Hypothalamus (tissue), 51 donors: Measurements from ENCODE around the gene SLC9A3.

Experiments used
- DNase-seq, 51 donors: peaks; one replicate each; lab custom pipeline; 2025; lab: John Stamatoyannopoulos, UW

Gene SLC9A3

GRCh38 chr5:434443-435146 lies 89.7 kb downstream of the SLC9A3 start:
- no peak for DNase-seq

DNA sequence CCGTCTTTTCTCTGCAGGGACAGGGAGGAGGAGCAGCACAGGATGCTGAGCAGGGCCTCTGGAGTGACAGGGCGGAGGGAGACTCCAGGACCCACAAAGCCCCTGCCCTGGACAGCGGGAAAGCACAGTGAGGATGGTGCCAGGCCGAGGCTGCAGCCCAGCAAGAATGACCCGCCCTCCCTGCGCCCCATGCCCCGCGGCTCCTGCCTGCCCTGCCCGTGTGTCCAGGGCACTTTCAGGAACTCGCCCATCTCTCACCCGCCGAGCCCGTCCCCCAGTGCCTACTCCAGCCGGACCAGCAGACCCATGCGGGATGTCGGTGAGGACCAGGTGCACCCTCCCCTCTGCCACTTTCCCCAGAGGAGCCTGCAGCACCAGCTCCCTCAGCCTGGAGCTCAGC lies 90.4 kb downstream of the SLC9A3 start:
- DNase-seq = no peak

- DNase-seq = no peak
These were observed 91.1 kb downstream of the SLC9A3 start for GRCh38 chr5:432928-433791.

- DNase-seq = no peak
These were observed 91.9 kb downstream of the SLC9A3 start for GRCh38 chr5:432201-432927.

GRCh38 chr5:431711-432050 lies 92.6 kb downstream of the SLC9A3 start:
- no peak for DNase-seq

DNA sequence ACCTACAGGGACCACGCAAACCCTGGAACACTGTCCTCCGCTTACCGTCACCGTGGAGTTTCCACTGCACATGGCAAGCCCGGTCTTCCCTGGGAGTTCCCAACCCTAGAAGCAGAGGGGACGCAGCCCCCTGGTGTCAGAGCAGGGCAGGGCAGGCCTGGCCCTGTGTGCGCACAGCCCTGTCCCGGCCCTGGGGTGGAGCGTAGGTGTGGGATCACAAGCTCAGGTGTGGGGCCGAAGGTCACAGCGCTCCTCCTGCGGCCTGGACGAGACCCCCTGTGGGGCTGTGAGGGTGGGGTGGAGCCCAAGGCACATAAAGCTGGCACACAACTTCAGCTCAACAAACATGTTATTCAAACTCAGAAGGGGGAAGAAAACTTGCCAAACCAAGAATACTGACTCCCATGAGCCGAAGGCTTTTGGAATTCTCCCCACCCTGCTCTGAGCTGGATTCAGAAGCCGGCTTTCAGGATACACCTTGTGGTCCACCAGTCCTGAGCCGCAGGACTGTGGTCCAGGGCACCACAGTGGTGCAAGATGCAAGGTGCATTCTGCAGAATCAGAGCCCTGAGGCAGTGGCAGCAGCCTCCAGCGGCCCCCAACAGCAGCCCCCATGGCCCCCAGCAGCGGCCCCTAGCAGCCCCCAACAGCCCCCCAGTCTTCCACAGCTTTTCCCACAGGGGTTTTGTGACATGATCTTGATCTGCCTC lies 93.1 kb downstream of the SLC9A3 start:
- peak in 1 of 51 donors; percentile 17 for DNase-seq

DNA sequence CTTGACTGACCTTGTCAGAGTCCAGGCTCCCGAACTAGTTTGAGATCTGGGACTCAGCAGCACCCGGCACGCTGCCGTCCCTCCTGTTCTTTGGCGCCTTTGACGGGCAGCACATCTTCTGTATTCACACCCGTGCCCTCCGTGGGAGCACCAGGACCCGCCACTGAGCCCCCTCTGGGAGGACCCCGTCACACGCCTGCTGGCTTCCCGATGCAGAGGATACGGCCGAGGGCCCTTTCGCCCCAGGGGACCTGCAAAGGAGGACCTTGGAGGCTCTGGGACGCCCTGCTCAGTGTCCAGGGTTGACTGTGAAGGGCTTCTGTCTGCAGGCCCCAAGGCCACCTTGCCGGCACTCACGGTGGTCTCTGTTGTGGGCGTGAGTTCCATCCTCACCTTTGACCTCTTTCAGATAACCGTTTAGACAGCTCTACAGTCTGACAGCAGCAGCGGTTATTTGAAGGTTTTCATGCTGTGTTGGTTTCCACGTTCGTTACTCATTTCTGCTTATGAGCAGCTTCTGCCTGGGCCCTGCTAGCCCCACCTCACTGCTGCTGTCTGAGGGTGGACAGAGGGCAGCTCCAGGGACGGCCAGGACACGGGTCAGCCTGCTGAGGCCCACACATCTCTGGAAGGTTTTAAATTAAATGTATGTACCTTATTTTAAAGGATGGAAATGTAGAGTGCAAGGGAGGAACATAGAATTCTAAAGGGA lies 93.9 kb downstream of the SLC9A3 start:
- DNase-seq = no peak

DNA sequence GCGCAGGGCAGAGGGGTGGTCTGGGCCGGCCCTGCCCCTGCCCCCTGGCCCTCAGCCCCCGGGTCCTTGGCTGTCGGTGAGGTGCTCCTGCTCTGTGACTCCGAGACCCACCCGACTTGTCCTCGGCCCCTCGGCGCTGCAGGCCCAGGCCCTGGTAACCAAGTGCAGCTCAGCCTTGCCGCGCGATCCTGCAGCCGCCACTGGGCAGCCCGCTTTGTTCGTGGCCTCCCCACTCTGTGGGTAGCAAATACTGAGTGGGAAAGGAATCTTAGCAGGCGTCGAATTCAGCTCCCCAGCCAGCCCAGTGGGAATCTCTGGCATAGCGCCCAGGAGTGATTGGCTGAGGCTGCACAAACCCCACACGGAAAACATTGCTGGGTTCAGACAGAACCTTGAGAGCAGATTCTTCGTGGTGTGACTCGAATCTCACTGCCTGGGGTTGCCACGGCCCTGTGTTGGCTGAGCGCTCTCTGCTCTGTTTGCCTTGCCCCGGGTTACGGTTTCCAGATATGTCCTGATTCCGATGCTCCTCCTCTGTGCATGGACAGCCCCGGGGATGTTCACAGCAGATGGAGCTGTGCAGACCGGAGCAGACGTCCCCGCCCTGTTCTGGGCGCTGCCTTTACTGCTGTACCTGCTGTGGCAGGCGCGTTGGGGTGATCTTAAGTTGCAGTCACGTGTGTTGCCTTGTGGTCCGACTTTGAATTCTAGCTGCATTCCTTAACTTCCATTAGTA lies 94.6 kb downstream of the SLC9A3 start:
- DNase-seq = peak in 1 of 51 donors; percentile 32

GRCh38 chr5:428754-429452 lies 95.3 kb downstream of the SLC9A3 start:
- no peak for DNase-seq

DNA sequence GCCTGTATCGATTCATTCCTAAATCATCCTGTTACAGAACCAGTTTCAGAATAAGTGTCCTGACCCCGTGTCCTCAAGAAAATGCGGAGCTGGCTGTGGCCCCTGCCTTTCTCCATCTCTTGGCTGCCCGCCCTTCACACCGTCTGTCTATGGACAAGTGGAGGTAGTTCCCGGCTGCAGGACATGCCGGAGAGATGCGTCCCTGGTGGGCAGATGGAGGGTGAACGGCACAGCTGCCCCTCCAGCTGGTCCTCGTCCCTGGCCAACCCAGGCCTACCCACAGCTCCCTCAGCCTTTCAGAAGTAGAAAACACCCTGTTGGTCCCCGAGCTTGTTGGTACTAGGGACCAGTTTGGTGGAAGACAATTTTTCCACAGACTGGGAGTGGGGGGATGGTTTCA lies 96.0 kb downstream of the SLC9A3 start:
- DNase-seq = no peak

GRCh38 chr5:427415-428087 lies 96.7 kb downstream of the SLC9A3 start:
- no peak for DNase-seq

DNA sequence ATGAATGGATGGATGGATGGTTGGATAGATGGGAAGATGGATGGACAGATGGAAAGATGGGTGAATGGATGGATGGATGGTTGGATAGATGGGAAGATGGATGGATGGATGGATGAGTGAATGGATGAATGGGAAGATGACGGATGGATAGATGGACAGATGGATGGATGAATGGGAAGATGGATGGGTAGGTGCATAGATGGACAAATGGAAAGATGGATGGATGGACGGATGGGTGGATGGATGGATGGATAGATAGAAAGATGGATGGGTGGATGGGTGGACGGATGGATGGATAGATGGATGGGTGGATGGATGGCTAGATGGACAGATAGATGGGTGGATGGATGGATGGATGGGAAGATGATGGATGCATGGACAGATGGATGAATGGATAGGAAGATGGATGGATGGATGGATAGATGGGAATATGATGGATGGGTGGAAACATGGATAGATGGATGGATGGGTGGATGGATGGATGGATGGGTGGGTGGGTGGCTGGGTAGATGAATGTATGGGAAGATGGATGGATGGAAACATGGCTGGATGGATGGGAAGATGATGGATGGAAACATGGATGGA lies 97.8 kb downstream of the SLC9A3 start:
- no peak for DNase-seq

- peak in 4 of 51 donors; percentile 16 to 26 (median 18) for DNase-seq
These were observed 98.5 kb downstream of the SLC9A3 start for GRCh38 chr5:425714-426113.

DNA sequence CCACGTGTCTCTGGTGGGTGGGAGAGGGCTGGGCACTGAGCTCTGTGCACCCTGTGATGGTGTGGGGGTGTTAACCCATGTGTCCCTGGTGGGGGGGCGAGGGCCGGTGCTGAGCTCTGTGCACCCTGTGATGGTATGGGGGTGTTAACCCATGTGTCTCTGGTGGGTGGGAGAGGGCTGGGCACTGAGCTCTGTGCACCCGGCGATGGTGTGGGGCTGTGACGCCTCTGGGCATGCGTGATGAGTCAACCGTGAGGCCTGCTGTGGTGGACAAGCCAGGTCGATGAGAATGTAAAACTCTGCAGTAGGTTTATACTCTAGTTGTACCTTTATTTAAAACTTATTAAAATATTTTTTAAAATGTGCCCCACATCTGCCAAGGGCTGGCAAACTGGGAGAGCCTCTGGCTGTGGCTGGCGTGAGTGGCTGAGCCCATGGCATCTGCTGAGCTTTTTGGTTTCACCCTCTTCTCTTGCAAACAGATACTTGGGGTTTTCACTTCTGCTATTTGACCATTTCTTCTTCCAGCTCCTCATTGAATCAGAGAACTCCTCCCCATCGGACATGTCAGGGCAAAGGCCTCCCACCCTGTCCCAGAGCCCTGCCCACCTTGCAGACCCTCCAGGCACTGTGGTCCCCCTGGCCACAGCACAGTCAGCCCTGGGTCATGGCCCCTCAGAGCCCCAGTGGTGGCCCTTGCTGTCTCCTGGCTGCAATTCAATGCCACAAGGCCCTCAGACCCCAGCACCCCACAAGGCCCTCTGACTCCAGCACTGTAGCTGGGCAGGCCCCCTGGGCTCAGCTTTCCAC lies 99.7 kb downstream of the SLC9A3 start:
- no peak for DNase-seq

GRCh38 chr5:423626-424261 lies 100.5 kb downstream of the SLC9A3 start:
- DNase-seq = no peak

- DNase-seq = no peak
These were observed 101.0 kb downstream of the SLC9A3 start for GRCh38 chr5:423233-423565.
